Hepatocyte (in vitro differentiated cells): ENCODE data around the gene LHFPL3. TPM values are rescaled to one million over a fixed set of nuclear protein-coding genes. Genes with fewer than 3 reads are reported as not detected.

Experiments
- DNase-seq: peaks from one replicate; pipeline ENCODE4 v3.0.0-alpha.2; 2016; ENCODE audit warnings: low spot score
- H2AFZ ChIP-seq: fragments of 200-600 bp; sonication (generic); 2 replicates; pipeline ENCODE4 v1.6.0; 2016; ENCODE audit warnings: antibody characterized with exemption, mild to moderate bottlenecking
- H3K27ac ChIP-seq: fragments of 200-600 bp; sonication (generic); 2 replicates; pipeline ENCODE4 v1.5.1; 2016; ENCODE audit warnings: mild to moderate bottlenecking
- H3K27me3 ChIP-seq: fragments of 200-600 bp; sonication (generic); 2 replicates; pipeline ENCODE4 v1.6.1; 2016
- H3K36me3 ChIP-seq: fragments of 200-600 bp; sonication (generic); replicated peaks from 2 replicates; pipeline ENCODE4 v1.5.1; 2016; ENCODE audit warnings: low read depth; ENCODE audit not compliant: insufficient read depth
- H3K4me1 ChIP-seq: fragments of 200-600 bp; sonication (generic); 2 replicates; pipeline ENCODE4 v1.5.1; 2016; ENCODE audit warnings: mild to moderate bottlenecking, moderate library complexity; ENCODE audit not compliant: insufficient read depth
- H3K4me2 ChIP-seq: fragments of 200-600 bp; sonication (generic); 2 replicates; pipeline ENCODE4 v1.6.0; 2016
- H3K4me3 ChIP-seq: fragments of 200-600 bp; sonication (generic); 2 replicates; pipeline ENCODE4 v1.5.1; 2016; ENCODE audit warnings: mild to moderate bottlenecking
- H3K79me2 ChIP-seq: fragments of 200-600 bp; sonication (generic); 2 replicates; pipeline ENCODE4 v1.6.0; 2017; ENCODE audit warnings: mild to moderate bottlenecking
- H3K9me2 ChIP-seq: fragments of 200-600 bp; sonication (generic); replicated peaks from 2 replicates; pipeline ENCODE4 v1.6.0; 2017; ENCODE audit warnings: mild to moderate bottlenecking; ENCODE audit not compliant: insufficient read depth
- H3K9me3 ChIP-seq: fragments of 200-600 bp; sonication (generic); 2 replicates; pipeline ENCODE4 v1.5.1; 2016; ENCODE audit warnings: low read depth, mild to moderate bottlenecking
- H4K20me1 ChIP-seq: fragments of 200-600 bp; sonication (generic); 2 replicates; pipeline ENCODE4 v1.6.0; 2016; ENCODE audit warnings: mild to moderate bottlenecking; ENCODE audit not compliant: insufficient read depth, poor library complexity, severe bottlenecking
- EZH2 ChIP-seq: fragments of 200-600 bp; sonication (generic); IDR thresholded peaks from 2 replicates; pipeline ENCODE4 v1.6.1; 2016; ENCODE audit warnings: antibody characterized with exemption, mild to moderate bottlenecking, borderline replicate concordance
- EZH2phosphoT487 ChIP-seq: fragments of 200-600 bp; sonication (generic); IDR thresholded peaks from one replicate; pipeline ENCODE4 v1.6.1; 2018; ENCODE audit warnings: antibody characterized with exemption, mild to moderate bottlenecking, low read depth, moderate library complexity; ENCODE audit not compliant: unreplicated experiment, severe bottlenecking
- WGBS: methylation state at CpG from one replicate; pipeline ENCODE4 v1.1.6; 2016; ENCODE audit warnings: low lambda C conversion rate; ENCODE audit errors: missing lambda C conversion rate; 5-methylcytosine and 5-hydroxymethylcytosine counted together
- polyA plus RNA-seq: library from polyadenylated mRNA; unstranded; fragments of >200 nt; fragmentation: Nextera tagmentation; extraction: Ambion mirVana; gene quantifications from 2 replicates; pipeline ENCODE4 v1.2.1, GENCODE V29; 2016
- total RNA-seq: library from RNA; depleted of rRNA; stranded (reverse); fragments of >200 nt; gene quantifications from 2 replicates; pipeline ENCODE4 v1.2.3, GENCODE V29; 2014
- TF ChIP-seq, protein P1 (sequence below): fragments of 200-600 bp; sonication (generic); IDR thresholded peaks from 2 replicates; pipeline ENCODE4 v1.5.1; 2016; ENCODE audit warnings: antibody characterized with exemption, mild to moderate bottlenecking; ENCODE audit not compliant: poor library complexity

Gene LHFPL3
- total and polyA plus RNA-seq, 2 experiments from 2014 or later = not detected

GRCh38 chr7:104652865-104653264 is 324.5 kb downstream of the LHFPL3 start:
- DNase-seq = no peak
- no peaks in the 10 kb centered on the region for H3K9me3 ChIP-seq
- no peak overlapping the region for H3K27ac ChIP-seq
- no peaks in the 10 kb centered on the region for H3K27me3 ChIP-seq
- WGBS = 52% methylated on average over 1 of the region's 1 CpG
- H3K36me3 ChIP-seq = no peaks in the 10 kb centered on the region
- H3K4me3 ChIP-seq = no peak overlapping the region
- H3K79me2 ChIP-seq = no peaks in the 10 kb centered on the region
- no peaks in the 10 kb centered on the region for H3K4me1 ChIP-seq
- no peaks in the 10 kb centered on the region for H3K9me2 ChIP-seq
- no peak for TF ChIP-seq EZH2phosphoT487
- H4K20me1 ChIP-seq = no peaks in the 10 kb centered on the region
- no peak overlapping the region for H3K4me2 ChIP-seq
- H2AFZ ChIP-seq = no peak overlapping the region

- Histone ChIP-seq H2AFZ (no peak overlapping the region), H3K36me3 (no peaks in the 10 kb centered on the region), H3K4me1 (no peaks in the 10 kb centered on the region), H3K27ac (no peak overlapping the region), H3K4me3 (no peak overlapping the region), H3K9me3 (no peaks in the 10 kb centered on the region), H3K79me2 (no peaks in the 10 kb centered on the region), H3K9me2 (no peaks in the 10 kb centered on the region), H3K27me3 (no peaks in the 10 kb centered on the region), H3K4me2 (no peak overlapping the region), H4K20me1 (no peaks in the 10 kb centered on the region)
- 74% methylated on average over 4 of the region's 4 CpGs for WGBS
- TF ChIP-seq, protein P1, sequence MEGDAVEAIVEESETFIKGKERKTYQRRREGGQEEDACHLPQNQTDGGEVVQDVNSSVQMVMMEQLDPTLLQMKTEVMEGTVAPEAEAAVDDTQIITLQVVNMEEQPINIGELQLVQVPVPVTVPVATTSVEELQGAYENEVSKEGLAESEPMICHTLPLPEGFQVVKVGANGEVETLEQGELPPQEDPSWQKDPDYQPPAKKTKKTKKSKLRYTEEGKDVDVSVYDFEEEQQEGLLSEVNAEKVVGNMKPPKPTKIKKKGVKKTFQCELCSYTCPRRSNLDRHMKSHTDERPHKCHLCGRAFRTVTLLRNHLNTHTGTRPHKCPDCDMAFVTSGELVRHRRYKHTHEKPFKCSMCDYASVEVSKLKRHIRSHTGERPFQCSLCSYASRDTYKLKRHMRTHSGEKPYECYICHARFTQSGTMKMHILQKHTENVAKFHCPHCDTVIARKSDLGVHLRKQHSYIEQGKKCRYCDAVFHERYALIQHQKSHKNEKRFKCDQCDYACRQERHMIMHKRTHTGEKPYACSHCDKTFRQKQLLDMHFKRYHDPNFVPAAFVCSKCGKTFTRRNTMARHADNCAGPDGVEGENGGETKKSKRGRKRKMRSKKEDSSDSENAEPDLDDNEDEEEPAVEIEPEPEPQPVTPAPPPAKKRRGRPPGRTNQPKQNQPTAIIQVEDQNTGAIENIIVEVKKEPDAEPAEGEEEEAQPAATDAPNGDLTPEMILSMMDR = no peak
- TF ChIP-seq EZH2phosphoT487 = no peak
- TF ChIP-seq EZH2 = no peak
- DNase-seq = no peak
Observed at GRCh38 chr7:104653825-104654401, 325.5 kb downstream of the LHFPL3 start.

GRCh38 chr7:104655592-104655991 is 327.2 kb downstream of the LHFPL3 start:
- H3K79me2 ChIP-seq = no peaks in the 10 kb centered on the region
- no peaks in the 10 kb centered on the region for H3K36me3 ChIP-seq
- no peaks in the 10 kb centered on the region for H3K4me1 ChIP-seq
- no peak for DNase-seq
- H3K4me3 ChIP-seq = no peak overlapping the region
- no peaks in the 10 kb centered on the region for H3K27me3 ChIP-seq
- H4K20me1 ChIP-seq = no peaks in the 10 kb centered on the region
- no peak overlapping the region for H3K4me2 ChIP-seq
- TF ChIP-seq, protein P1 = no peak
- TF ChIP-seq EZH2 (no peak), EZH2phosphoT487 (no peak)
- WGBS = 76% methylated on average over 3 of the region's 3 CpGs
- H3K9me3 ChIP-seq = no peaks in the 10 kb centered on the region
- no peak overlapping the region for H2AFZ ChIP-seq
- no peaks in the 10 kb centered on the region for H3K9me2 ChIP-seq
- H3K27ac ChIP-seq = no peak overlapping the region

- Histone ChIP-seq H3K36me3 (no peaks in the 10 kb centered on the region), H3K9me3 (no peaks in the 10 kb centered on the region), H2AFZ (no peak overlapping the region), H3K27me3 (no peaks in the 10 kb centered on the region), H4K20me1 (no peaks in the 10 kb centered on the region), H3K4me2 (no peak overlapping the region), H3K79me2 (no peaks in the 10 kb centered on the region), H3K4me3 (no peak overlapping the region), H3K9me2 (no peaks in the 10 kb centered on the region), H3K27ac (no peak overlapping the region), H3K4me1 (no peaks in the 10 kb centered on the region)
- no peak for DNase-seq
- WGBS = 82% methylated on average over 1 of the region's 1 CpG
- TF ChIP-seq EZH2 (no peak), EZH2phosphoT487 (no peak)
- TF ChIP-seq, protein P1 = no peak
Observed at GRCh38 chr7:104656467-104656866, 328.1 kb downstream of the LHFPL3 start.
